Activated B cell treated with CpG ODN at 0.5 μM for 24 hours (primary cell): ENCODE results near the gene ARHGEF10L. TPM values are rescaled to one million over a fixed set of nuclear protein-coding genes. Genes with fewer than 3 reads are reported as not detected.

Experiments
- ATAC-seq: fragments of 200-7000 bp; cut with Tn5 transposase; one replicate; pipeline ENCODE4 v1.10.0; 2021; ENCODE audit warnings: low read depth, mild to moderate bottlenecking, moderate library complexity
- CTCF ChIA-PET: fragments of 350-600 bp; sonication (Branson Sonifier 250); formaldehyde crosslinking; loops from one replicate; lab custom pipeline; 2021; ENCODE audit warnings: antibody characterized with exemption; lab: Charles Lee
- POLR2A ChIA-PET: fragments of 350-600 bp; sonication (Branson Sonifier 250); formaldehyde crosslinking; loops from one replicate; lab custom pipeline; 2021; ENCODE audit warnings: antibody characterized with exemption; lab: Charles Lee
- DNase-seq: peaks from one replicate; pipeline ENCODE4 v3.0.0; 2022
- H3K27ac Mint-ChIP-seq: one replicate; pipeline ENCODE4 v1.8.0; 2020; ENCODE audit warnings: mixed read lengths
- H3K27me3 Mint-ChIP-seq: one replicate; pipeline ENCODE4 v1.8.0; 2021; ENCODE audit warnings: mixed read lengths
- H3K36me3 Mint-ChIP-seq: one replicate; pipeline ENCODE4 v1.8.0; 2021; ENCODE audit warnings: low read depth, mixed read lengths
- H3K4me1 Mint-ChIP-seq: one replicate; pipeline ENCODE4 v1.8.0; 2021; ENCODE audit warnings: mixed read lengths
- H3K4me3 Mint-ChIP-seq: one replicate; pipeline ENCODE4 v1.8.0; 2020; ENCODE audit warnings: mild to moderate bottlenecking, mixed read lengths
- H3K9me3 Mint-ChIP-seq: one replicate; pipeline ENCODE4 v1.8.0; 2020; ENCODE audit warnings: mixed read lengths
- intact Hi-C: fragments of 100-400 bp; cut with micrococcal nuclease; formaldehyde crosslinking; loops from one replicate; pipeline ENCODE4 v1.15.1; 2024
- total RNA-seq: library from RNA; stranded (reverse); gene quantifications from 2 replicates; pipeline ENCODE4 v1.2.3, GENCODE V29; 2022
- TF ChIP-seq, protein P1 (sequence below): fragments of 200-600 bp; IDR thresholded peaks from one replicate; pipeline ENCODE4 v1.8.0; 2022; ENCODE audit warnings: antibody characterized with exemption, mild to moderate bottlenecking

Gene ARHGEF10L
- total RNA-seq, 1 donor from 2014 or later = 0.62 TPM

DNA sequence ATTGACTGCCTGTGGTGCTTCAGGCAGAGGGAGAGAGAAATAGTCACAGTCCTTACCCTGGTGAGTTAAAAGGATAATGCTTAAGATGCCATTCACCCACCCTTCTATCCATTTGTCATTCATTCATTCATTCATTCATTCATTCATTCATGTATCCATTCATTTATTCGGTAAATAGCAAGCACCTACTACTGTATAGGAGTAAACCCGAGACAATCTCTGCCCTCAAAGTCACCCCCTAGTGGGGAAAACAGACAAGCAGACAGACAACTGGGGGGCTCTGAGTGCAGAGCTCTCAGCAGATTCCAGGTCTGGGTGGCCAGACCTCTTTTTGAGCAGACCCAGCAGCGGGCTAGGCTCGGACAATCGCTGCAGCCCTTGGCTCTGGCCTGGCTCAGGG is 201.6 kb downstream of the ARHGEF10L start:
- Mint-ChIP-seq H3K4me1 (no peaks in the 10 kb centered on the region), H3K4me3 (no peak overlapping the region), H3K27ac (no peak overlapping the region), H3K9me3 (no peaks in the 10 kb centered on the region), H3K27me3 (peaks cover 13% of the 10 kb centered on the region), H3K36me3 (no peaks in the 10 kb centered on the region)
- DNase-seq (no peak), ATAC-seq (no peak)
- ChIA-PET POLR2A (no interaction called here), CTCF (no interaction called here)
- intact Hi-C loops = no loop called here
- TF ChIP-seq, protein P1, sequence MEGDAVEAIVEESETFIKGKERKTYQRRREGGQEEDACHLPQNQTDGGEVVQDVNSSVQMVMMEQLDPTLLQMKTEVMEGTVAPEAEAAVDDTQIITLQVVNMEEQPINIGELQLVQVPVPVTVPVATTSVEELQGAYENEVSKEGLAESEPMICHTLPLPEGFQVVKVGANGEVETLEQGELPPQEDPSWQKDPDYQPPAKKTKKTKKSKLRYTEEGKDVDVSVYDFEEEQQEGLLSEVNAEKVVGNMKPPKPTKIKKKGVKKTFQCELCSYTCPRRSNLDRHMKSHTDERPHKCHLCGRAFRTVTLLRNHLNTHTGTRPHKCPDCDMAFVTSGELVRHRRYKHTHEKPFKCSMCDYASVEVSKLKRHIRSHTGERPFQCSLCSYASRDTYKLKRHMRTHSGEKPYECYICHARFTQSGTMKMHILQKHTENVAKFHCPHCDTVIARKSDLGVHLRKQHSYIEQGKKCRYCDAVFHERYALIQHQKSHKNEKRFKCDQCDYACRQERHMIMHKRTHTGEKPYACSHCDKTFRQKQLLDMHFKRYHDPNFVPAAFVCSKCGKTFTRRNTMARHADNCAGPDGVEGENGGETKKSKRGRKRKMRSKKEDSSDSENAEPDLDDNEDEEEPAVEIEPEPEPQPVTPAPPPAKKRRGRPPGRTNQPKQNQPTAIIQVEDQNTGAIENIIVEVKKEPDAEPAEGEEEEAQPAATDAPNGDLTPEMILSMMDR = no peak

- Mint-ChIP-seq H3K4me1 (no peaks in the 10 kb centered on the region), H3K36me3 (no peaks in the 10 kb centered on the region), H3K9me3 (peaks cover 3% of the 10 kb centered on the region), H3K27me3 (peaks cover 18% of the 10 kb centered on the region), H3K4me3 (no peak overlapping the region), H3K27ac (no peak overlapping the region)
- TF ChIP-seq, protein P1 = no peak
- DNase-seq = no peak
- POLR2A ChIA-PET = no interaction called here
- intact Hi-C loops = no loop called here
- CTCF ChIA-PET = no interaction called here
- ATAC-seq = no peak
Observed at GRCh38 chr1:17742583-17742982, 203.1 kb downstream of the ARHGEF10L start.

DNA sequence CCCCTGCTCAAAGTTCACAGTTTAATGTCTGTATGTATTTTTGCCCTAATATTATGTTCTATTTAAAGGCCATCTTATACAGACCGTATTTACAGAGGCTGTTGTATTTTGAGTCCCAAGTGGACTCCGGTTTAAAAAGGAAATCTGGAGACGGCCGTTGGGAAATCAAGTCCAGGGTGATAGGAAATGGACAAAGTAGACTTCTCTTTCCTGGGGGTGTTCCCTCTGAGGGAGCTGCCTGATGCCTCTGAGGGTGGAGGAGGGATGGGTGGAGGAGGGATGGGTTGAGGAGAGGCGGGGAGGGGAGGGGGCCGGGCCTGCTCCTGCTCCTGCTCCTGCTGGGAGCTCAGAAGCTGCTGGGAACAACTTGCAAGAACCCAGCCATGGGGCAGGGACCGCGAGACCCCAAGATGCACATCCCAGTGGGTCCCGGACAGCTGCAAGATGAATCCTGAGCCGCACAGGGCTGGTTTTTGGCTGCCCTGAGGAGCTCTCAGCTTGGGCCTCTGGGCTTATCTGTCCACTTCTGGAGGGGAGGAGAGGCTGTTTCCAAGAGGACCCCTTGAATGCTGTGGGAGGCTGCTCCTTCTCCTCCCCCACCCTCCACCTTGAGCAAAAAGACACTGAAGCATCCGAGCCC is 203.6 kb downstream of the ARHGEF10L start:
- Mint-ChIP-seq H3K36me3 (no peaks in the 10 kb centered on the region), H3K27ac (no peak overlapping the region), H3K27me3 (peaks cover 19% of the 10 kb centered on the region), H3K4me1 (no peaks in the 10 kb centered on the region), H3K4me3 (no peak overlapping the region), H3K9me3 (peaks cover 3% of the 10 kb centered on the region)
- POLR2A ChIA-PET = no interaction called here
- no peak for DNase-seq
- TF ChIP-seq, protein P1 = no peak
- no peak for ATAC-seq
- CTCF ChIA-PET = no interaction called here
- intact Hi-C loops = no loop called here

- TF ChIP-seq, protein P1 = no peak
- no peak for ATAC-seq
- Mint-ChIP-seq H3K36me3 (no peaks in the 10 kb centered on the region), H3K4me1 (no peaks in the 10 kb centered on the region), H3K27me3 (peaks cover 19% of the 10 kb centered on the region), H3K9me3 (peaks cover 3% of the 10 kb centered on the region), H3K27ac (no peak overlapping the region), H3K4me3 (no peak overlapping the region)
- no peak for DNase-seq
- ChIA-PET CTCF (no interaction called here), POLR2A (no interaction called here)
- intact Hi-C loops = no loop called here
Observed at GRCh38 chr1:17743925-17744324, 204.4 kb downstream of the ARHGEF10L start.

DNA sequence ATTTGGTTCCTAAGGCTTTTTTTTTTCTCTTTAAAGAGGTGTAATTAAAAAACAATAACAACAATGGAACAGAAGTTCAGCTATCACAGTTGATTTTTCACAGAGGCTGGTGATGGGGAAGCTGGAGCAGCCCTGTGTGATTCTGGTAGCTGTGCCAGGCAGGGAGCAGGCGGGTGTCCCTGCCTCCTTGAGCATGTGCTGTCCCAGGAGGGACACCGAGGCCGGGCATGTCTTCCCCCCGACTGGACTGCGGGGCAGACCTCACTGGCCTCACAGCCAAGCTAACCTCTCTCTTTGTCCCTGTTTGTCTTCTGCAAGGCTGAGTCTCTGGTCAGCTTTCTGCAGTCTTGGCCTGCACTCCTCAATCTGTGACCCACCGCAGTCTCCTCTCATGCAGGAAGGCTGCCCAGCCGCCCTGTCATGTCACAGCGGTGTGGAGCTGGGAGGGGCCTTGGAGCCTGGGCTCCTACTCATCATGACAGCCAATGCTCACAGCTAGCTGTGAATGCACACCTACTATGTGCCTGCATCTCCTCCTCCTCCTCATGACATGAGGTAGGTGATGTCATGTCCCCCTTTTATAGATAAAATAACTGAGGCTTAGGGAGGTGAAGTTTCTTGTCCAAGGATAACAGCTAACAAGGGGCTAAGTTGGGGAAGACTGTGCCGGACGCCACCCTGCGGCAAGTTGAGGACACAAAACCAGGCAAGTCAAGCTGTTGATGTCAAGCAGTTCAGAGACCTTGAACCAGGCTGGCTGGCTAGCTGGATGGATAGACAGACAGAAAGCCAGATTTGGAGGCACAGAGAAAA is 205.4 kb downstream of the ARHGEF10L start:
- no peak for ATAC-seq
- H3K9me3 Mint-ChIP-seq = peaks cover 3% of the 10 kb centered on the region

More for the DNA sequence above, 205.4 kb downstream of the ARHGEF10L start:
- ChIA-PET CTCF (interaction anchor here (0.6 kb wide), 1 partner anchor 331 kb away, joined by 4 read pairs; no protein-coding TSS in a partner anchor), POLR2A (interaction anchor here (0.6 kb wide), 1 partner anchor 12 kb away, joined by 9 read pairs; no protein-coding TSS in a partner anchor)
- no peak for DNase-seq
- H3K36me3 Mint-ChIP-seq = no peaks in the 10 kb centered on the region
- intact Hi-C loops = no loop called here
- H3K4me1 Mint-ChIP-seq = no peaks in the 10 kb centered on the region
- H3K27me3 Mint-ChIP-seq = peaks cover 19% of the 10 kb centered on the region
- no peak overlapping the region for H3K4me3 Mint-ChIP-seq
- no peak overlapping the region for H3K27ac Mint-ChIP-seq
- TF ChIP-seq, protein P1 = no peak
